AG09319 (cell line): ENCODE data around the gene MGAM2.
"Not testable (repeated sequence)": the region's sequence is repeated elsewhere in the genome, so short reads cannot be mapped to it uniquely, and the experiment has no call there.

Source experiments
- DNase-seq: peaks from one replicate; pipeline ENCODE4 v3.0.0-alpha.2; 2010; ENCODE audit warnings: low read depth; ENCODE audit errors: extremely low read depth
- TF ChIP-seq, protein P1 (sequence below): IDR thresholded peaks from 2 replicates; pipeline ENCODE4 v1.5.1; 2011; ENCODE audit warnings: low read depth, mild to moderate bottlenecking, inconsistent platforms, low read length, moderate library complexity

Gene MGAM2

GRCh38 chr7:142089035-142089434, 22.5 kb upstream of the MGAM2 start:
- DNase-seq, result no peak
- TF ChIP-seq, protein P1, sequence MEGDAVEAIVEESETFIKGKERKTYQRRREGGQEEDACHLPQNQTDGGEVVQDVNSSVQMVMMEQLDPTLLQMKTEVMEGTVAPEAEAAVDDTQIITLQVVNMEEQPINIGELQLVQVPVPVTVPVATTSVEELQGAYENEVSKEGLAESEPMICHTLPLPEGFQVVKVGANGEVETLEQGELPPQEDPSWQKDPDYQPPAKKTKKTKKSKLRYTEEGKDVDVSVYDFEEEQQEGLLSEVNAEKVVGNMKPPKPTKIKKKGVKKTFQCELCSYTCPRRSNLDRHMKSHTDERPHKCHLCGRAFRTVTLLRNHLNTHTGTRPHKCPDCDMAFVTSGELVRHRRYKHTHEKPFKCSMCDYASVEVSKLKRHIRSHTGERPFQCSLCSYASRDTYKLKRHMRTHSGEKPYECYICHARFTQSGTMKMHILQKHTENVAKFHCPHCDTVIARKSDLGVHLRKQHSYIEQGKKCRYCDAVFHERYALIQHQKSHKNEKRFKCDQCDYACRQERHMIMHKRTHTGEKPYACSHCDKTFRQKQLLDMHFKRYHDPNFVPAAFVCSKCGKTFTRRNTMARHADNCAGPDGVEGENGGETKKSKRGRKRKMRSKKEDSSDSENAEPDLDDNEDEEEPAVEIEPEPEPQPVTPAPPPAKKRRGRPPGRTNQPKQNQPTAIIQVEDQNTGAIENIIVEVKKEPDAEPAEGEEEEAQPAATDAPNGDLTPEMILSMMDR, result no peak

- TF ChIP-seq, protein P1, result no peak
- no peak for DNase-seq
These were observed 19.6 kb upstream of the MGAM2 start for GRCh38 chr7:142091961-142092360.

GRCh38 chr7:142094861-142095260, 16.7 kb upstream of the MGAM2 start:
- DNase-seq, result no peak
- TF ChIP-seq, protein P1, result no peak

- TF ChIP-seq, protein P1, result no peak
- DNase-seq, result no peak
These were observed 13.9 kb upstream of the MGAM2 start for GRCh38 chr7:142097571-142097970.

- no peak for DNase-seq
- TF ChIP-seq, protein P1, result no peak
These were observed 13.5 kb upstream of the MGAM2 start for GRCh38 chr7:142098004-142098403.

DNA sequence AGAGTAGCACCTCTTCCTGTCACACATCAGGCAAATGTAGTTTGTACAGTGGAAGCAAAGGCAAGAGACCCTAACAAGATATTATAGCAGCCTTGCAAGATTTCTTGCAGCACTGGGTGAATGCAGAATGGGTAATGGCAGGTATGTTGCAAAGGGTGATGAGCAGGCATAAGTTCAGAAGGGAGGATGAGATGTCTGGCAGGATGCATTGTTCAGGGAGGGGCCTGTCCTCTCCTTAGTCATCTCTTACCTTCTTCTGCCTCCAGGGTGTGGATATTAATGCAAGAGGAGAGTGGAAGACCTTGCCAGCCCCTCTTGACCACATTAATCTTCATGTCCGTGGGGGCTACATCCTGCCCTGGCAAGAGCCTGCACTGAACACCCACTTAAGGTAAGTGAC, 12.2 kb upstream of the MGAM2 start:
- DNase-seq, result not testable (repeated sequence)

- no peak for DNase-seq
- TF ChIP-seq, protein P1, result no peak
These were observed 10.9 kb upstream of the MGAM2 start for GRCh38 chr7:142100634-142101033.

DNA sequence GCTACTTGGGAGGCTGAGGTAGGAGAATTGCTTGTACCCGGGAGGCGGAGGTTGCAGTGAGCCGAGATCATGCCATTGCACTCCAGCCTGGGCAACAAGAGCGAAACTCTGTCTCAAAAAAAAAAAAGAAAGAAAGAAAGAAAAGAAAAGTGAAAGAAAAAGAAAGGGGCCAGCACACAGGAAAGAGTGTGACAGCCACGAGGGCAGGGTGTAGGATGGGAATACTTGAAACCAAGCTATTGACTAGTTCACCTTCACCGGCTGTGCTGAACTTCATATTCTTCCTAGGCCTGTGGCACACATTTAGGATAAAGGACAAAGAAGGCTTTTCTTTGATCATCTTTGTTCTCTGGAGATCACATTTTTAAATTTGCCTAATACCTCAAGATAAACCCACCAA, 9.7 kb upstream of the MGAM2 start:
- DNase-seq, result not testable (repeated sequence)
